ENCODE data around the gene PTGER3.
"Not testable (repeated sequence)": the region's sequence is repeated elsewhere in the genome, so short reads cannot be mapped to it uniquely, and the experiment has no call there.

PTGER3 gene

GRCh38 chr1:70945676-70946075 lies 101.9 kb downstream of the PTGER3 start:
- DNase-seq: no peak

DNA sequence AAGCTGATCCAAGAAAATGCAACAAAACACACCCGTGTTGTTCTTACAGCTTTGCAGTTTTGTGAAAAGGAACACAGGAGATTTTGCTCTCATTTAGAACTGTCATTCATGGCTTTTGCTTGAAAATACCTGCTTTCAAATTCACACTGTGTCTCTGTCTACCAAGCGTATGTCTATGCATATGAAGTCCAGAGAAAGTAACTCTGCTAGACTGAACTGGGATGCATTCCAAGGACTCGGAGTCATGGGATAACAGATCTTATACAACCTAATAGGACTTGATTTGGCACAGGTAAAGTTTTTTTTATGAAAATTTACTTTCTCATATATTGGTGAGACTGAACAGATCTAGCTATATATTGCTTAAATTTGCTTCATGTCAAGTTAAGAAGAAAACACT lies 102.4 kb downstream of the PTGER3 start:
- DNase-seq: no peak

DNA sequence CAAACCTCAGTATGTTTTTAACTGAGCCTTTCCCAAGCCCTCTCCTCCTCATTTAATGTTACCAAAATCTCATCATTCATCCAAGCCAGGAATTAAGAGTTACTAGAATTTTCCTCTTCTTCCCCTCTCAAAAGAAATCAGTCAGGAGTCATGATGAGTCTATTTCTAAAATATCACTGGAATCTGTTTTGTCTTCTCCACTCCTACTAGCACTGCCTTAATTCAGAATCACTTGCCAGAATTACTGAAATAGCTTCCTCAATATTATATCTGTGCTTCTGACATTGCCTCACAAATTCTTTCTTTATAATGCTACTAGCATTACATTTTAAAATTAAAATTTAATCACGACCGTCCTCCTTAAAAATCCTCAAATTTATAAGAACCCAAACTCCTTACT lies 106.1 kb downstream of the PTGER3 start:
- no peak for DNase-seq

DNA sequence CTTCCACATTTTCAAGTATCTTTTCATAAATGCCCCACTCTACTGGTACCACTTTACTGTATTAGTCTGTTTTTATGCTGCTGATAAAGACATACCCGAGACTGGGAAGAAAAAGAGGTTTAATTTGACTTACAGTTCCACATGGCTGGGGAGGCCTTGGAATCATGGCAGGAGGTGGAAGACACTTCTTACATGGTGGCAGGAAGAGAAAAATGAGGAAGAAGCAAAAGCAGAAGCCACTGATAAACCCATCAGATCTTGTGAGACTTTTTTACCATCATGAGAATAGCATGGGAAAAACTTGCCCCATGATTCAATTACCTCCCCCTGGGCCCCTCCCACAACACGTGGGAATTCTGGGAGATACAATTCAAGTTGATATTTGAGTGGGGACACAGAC lies 107.2 kb downstream of the PTGER3 start:
- DNase-seq: not testable (repeated sequence)

- DNase-seq: no peak
Measured at GRCh38 chr1:70934194-70934961, 113.2 kb downstream of the PTGER3 start.

- DNase-seq: no peak
Measured at GRCh38 chr1:70930062-70930461, 117.6 kb downstream of the PTGER3 start.

- DNase-seq: no peak
Measured at GRCh38 chr1:70922196-70922595, 125.4 kb downstream of the PTGER3 start.

Measured in NCI-H1417 treated with DMSO at 0.1 percent for 48 hours (cell line).